Activated T-cell treated with anti-CD3 and anti-CD28 coated beads, Interleukin-2, amount 50 U/mL, for 72 hours (primary cell): ENCODE results near the gene HTR3B. TPM values are rescaled to one million over a fixed set of nuclear protein-coding genes. Genes with fewer than 3 reads are reported as not detected.
A peak's percentile ranks its signal among the peaks of the same experiment; 100 is the strongest.

Experiments
- ATAC-seq, 2 donors: fragments of 150-1000 bp; cut with Tn5 transposase; replicated peaks in 1 of 2; 2 replicates each; pipeline ENCODE4 v1.10.0; 2021; ENCODE audit warnings: moderate library complexity in 2 of 2, mild to moderate bottlenecking in 1 of 2
- DNase-seq, 2 donors: peaks; one replicate each; pipeline ENCODE4 v3.0.0; 2021 to 2022; ENCODE audit warnings: mixed read lengths in 1 of 2
- H3K27ac Mint-ChIP-seq: one replicate; pipeline ENCODE4 v1.8.0; 2022; ENCODE audit warnings: mild to moderate bottlenecking, moderate library complexity, mixed read lengths
- H3K27me3 Mint-ChIP-seq: one replicate; pipeline ENCODE4 v1.8.0; 2022; ENCODE audit warnings: low read depth, mixed read lengths
- H3K36me3 Mint-ChIP-seq, 2 donors: one replicate each; pipeline ENCODE4 v1.8.0; 2022; ENCODE audit warnings: mixed read lengths in 2 of 2, mild to moderate bottlenecking in 1 of 2; ENCODE audit not compliant: insufficient read depth in 2 of 2
- H3K4me1 Mint-ChIP-seq: one replicate; pipeline ENCODE4 v1.8.0; 2022; ENCODE audit warnings: low read depth, mixed read lengths
- H3K4me3 Mint-ChIP-seq, 2 donors: one replicate each; pipeline ENCODE4 v1.8.0; 2022; ENCODE audit warnings: mild to moderate bottlenecking in 2 of 2, mixed read lengths in 2 of 2, moderate library complexity in 2 of 2
- H3K9me3 Mint-ChIP-seq, 2 donors: one replicate each; pipeline ENCODE4 v1.8.0; 2022; ENCODE audit warnings: mixed read lengths in 2 of 2
- total RNA-seq, 2 donors: library from RNA; stranded (reverse); gene quantifications; one replicate each; pipeline ENCODE4 v1.2.3, GENCODE V29; 2022

HTR3B gene
- total RNA-seq, 2 donors from 2014 or later: not detected

- Mint-ChIP-seq H3K36me3 (no peaks in the 10 kb centered on the region), H3K27ac (no peak overlapping the region), H3K9me3 (no peaks in the 10 kb centered on the region), H3K4me3 (no peak overlapping the region), H3K27me3 (no peaks in the 10 kb centered on the region), H3K4me1 (no peaks in the 10 kb centered on the region)
- ATAC-seq (no peak), DNase-seq (no peak)
Observed at GRCh38 chr11:113971506-113972195, 67.1 kb downstream of the HTR3B start.

- H3K9me3 Mint-ChIP-seq: no peaks in the 10 kb centered on the region
Observed at GRCh38 chr11:113974741-113975470, 70.3 kb downstream of the HTR3B start, which contains the start of gene HTR3A. TSS of gene HTR3A (plus strand) at chr11:113975108. CDS start at chr11:113975326, 218 bp downstream.

DNA sequence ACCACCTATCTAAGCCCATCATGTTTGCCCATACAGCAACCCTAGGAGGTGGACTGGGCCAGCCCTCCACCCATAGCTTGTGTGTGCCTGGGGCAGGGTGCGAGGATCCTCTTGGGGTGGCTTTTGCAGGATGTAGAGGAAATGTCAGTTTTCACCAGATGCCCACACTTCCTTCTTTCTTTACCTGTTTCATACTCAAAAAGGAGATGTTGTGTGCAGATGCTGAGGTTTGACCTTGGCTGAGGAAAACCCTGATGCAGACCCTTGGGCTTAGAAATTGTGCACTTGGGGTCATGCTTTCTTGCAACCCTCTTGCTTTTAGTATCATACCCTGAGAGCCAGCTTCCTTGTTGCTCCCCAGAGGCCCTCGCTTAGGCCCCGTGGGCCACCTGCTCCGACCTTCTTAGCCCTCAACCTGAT is 72.5 kb downstream of the HTR3B start:
- DNase-seq (no peak), ATAC-seq (no peak)
- H3K36me3 Mint-ChIP-seq: no peaks in the 10 kb centered on the region
- H3K27ac Mint-ChIP-seq: no peak overlapping the region
- H3K9me3 Mint-ChIP-seq: no peaks in the 10 kb centered on the region
- no peaks in the 10 kb centered on the region for H3K27me3 Mint-ChIP-seq
- no peaks in the 10 kb centered on the region for H3K4me1 Mint-ChIP-seq
- no peak overlapping the region for H3K4me3 Mint-ChIP-seq

More at GRCh38 chr11:113974741-113975470, 70.3 kb downstream of the HTR3B start, which contains the start of gene HTR3A:
- no peak for DNase-seq
- Mint-ChIP-seq H3K27ac (no peak within 1 kb of the TSS), H3K4me1 (no peaks in the 10 kb centered on the region), H3K36me3 (no peaks in the 10 kb centered on the region), H3K4me3 (no peak within 1 kb of the TSS), H3K27me3 (no peaks in the 10 kb centered on the region)
- ATAC-seq: no peak

DNA sequence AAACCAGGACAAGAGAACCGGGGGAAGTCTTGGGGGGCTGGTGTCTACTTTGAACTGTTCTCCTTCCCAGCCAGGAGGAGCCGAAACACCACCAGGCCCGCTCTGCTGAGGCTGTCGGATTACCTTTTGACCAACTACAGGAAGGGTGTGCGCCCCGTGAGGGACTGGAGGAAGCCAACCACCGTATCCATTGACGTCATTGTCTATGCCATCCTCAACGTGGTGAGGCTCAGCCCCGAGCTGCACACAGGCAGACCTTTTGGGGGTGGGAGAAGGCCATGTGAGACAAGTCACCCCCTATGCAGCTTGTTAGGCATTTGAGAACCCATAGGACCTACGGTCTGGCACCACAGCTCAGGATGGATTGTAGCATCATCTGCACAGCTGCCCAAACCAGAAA is 73.1 kb downstream of the HTR3B start:
- Mint-ChIP-seq H3K27me3 (no peaks in the 10 kb centered on the region), H3K4me3 (no peak overlapping the region), H3K36me3 (no peaks in the 10 kb centered on the region), H3K9me3 (no peaks in the 10 kb centered on the region), H3K27ac (no peak overlapping the region), H3K4me1 (no peaks in the 10 kb centered on the region)
- ATAC-seq (no peak), DNase-seq (no peak)

DNA sequence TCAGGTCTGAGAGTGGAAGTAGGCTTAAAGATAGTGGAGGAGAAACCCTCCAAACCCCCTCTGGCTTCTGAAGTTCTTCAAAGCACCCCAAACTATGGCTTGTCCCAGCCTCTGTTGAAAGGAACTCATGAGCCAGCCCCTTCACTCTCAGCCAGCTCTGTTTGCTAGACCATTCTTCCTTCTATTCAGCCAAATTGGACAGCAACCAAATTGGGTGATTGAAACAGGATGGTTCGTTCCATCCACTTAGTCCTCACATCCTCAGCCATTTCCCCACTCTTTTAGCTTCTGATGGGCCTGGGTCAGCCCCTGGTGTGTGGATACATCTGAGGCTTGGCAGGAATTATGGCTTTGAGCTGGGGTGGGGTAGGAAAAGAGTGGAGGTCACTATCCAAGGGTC is 74.8 kb downstream of the HTR3B start:
- DNase-seq: no peak
- H3K4me1 Mint-ChIP-seq: no peaks in the 10 kb centered on the region
- no peaks in the 10 kb centered on the region for H3K9me3 Mint-ChIP-seq
- no peak overlapping the region for H3K4me3 Mint-ChIP-seq
- ATAC-seq: no peak
- no peak overlapping the region for H3K27ac Mint-ChIP-seq
- no peaks in the 10 kb centered on the region for H3K27me3 Mint-ChIP-seq
- H3K36me3 Mint-ChIP-seq: no peaks in the 10 kb centered on the region

DNA sequence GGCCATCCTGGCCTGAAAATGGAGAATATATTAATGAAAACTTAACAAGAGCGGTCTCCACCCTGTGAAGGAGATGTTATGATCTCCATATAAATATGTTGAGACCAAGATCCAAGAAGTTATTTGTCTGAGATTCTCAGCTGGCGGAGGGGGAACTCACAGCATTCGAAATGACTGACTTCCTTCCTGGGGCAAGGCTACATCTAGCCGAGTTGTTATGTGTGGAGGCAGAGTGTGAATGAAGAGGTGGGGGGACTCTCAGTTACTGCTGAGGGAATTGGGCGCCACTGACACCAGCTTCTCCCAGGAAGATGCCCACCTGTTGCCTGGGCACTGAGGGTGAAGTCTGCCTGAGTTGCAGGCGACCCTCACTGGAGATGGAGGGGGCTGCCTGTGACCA is 76.2 kb downstream of the HTR3B start:
- H3K27ac Mint-ChIP-seq: no peak overlapping the region
- H3K4me3 Mint-ChIP-seq: no peak overlapping the region
- DNase-seq (no peak), ATAC-seq (no peak)
- no peaks in the 10 kb centered on the region for H3K9me3 Mint-ChIP-seq
- H3K27me3 Mint-ChIP-seq: no peaks in the 10 kb centered on the region
- H3K36me3 Mint-ChIP-seq: no peaks in the 10 kb centered on the region
- no peaks in the 10 kb centered on the region for H3K4me1 Mint-ChIP-seq

GRCh38 chr11:113982306-113982705 is 77.7 kb downstream of the HTR3B start:
- Mint-ChIP-seq H3K27ac (no peak overlapping the region), H3K4me1 (no peaks in the 10 kb centered on the region), H3K36me3 (no peaks in the 10 kb centered on the region), H3K27me3 (no peaks in the 10 kb centered on the region), H3K4me3 (no peak overlapping the region), H3K9me3 (no peaks in the 10 kb centered on the region)
- DNase-seq (no peak), ATAC-seq (no peak)

DNA sequence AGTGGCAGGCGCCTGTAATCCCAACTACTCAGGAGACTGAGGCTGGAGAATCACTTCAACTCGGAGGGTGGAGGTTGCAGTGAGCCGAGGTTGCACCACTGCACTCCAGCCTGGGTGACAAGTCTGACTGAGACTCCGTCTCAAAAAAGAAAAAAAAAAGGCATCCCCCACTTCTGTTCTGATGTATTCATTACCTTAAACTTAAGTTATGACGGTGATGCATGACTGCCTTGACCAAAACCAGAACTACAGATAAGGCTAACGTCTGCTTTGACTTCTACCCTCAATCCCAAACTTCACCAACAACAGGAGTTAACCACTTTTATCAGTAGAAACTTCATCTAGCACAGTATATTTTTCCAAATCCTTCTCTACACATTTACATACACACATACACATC is 80.2 kb downstream of the HTR3B start:
- H3K4me3 Mint-ChIP-seq: no peak overlapping the region

DNA sequence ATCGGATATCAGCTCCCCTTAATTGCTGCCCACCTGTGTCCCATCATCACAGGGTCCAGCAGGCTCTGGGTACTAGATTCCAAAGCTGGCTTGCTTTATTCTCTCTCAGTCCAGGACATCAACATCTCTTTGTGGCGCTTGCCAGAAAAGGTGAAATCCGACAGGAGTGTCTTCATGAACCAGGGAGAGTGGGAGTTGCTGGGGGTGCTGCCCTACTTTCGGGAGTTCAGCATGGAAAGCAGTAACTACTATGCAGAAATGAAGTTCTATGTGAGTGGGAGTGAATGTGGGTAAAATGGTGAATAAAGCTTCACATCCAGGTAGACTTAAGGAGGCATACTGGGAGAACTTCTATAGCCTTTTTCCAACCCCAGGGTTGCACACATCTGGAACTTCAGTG is 81.3 kb downstream of the HTR3B start:
- H3K27ac Mint-ChIP-seq: no peak overlapping the region
- ATAC-seq (no peak), DNase-seq (no peak)
- H3K4me3 Mint-ChIP-seq: no peak overlapping the region
- H3K36me3 Mint-ChIP-seq: no peaks in the 10 kb centered on the region
- H3K9me3 Mint-ChIP-seq: no peaks in the 10 kb centered on the region
- no peaks in the 10 kb centered on the region for H3K4me1 Mint-ChIP-seq
- peaks cover 2% of the 10 kb centered on the region for H3K27me3 Mint-ChIP-seq

More for the DNA sequence above, 80.2 kb downstream of the HTR3B start:
- no peaks in the 10 kb centered on the region for H3K4me1 Mint-ChIP-seq
- no peaks in the 10 kb centered on the region for H3K27me3 Mint-ChIP-seq
- ATAC-seq (no peak), DNase-seq (no peak)
- no peak overlapping the region for H3K27ac Mint-ChIP-seq
- no peaks in the 10 kb centered on the region for H3K9me3 Mint-ChIP-seq
- H3K36me3 Mint-ChIP-seq: no peaks in the 10 kb centered on the region

DNA sequence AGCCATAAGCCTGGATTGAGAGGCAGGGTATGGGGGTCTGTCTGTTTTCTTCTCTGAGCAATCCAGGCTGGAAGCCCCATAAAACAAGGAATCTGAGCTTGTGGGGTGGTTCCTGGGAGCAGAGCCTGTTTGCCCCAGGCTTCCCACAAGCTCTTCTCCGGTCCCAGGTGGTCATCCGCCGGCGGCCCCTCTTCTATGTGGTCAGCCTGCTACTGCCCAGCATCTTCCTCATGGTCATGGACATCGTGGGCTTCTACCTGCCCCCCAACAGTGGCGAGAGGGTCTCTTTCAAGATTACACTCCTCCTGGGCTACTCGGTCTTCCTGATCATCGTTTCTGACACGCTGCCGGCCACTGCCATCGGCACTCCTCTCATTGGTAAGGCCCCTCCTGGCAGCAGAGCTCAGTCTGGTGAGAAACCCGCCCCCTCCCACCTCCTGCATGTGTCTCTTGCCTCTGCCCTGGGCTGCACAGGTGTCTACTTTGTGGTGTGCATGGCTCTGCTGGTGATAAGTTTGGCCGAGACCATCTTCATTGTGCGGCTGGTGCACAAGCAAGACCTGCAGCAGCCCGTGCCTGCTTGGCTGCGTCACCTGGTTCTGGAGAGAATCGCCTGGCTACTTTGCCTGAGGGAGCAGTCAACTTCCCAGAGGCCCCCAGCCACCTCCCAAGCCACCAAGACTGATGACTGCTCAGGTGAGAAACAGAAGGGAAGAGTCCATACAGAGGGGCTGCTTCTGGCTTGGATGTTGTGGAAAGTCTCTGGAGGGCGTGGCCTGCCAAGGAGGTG is 82.0 kb downstream of the HTR3B start:
- H3K9me3 Mint-ChIP-seq: no peaks in the 10 kb centered on the region
- DNase-seq (no peak), ATAC-seq (no peak)
- no peak overlapping the region for H3K27ac Mint-ChIP-seq
- H3K4me1 Mint-ChIP-seq: no peaks in the 10 kb centered on the region
- no peaks in the 10 kb centered on the region for H3K36me3 Mint-ChIP-seq
- peaks cover 7% of the 10 kb centered on the region for H3K27me3 Mint-ChIP-seq
- H3K4me3 Mint-ChIP-seq: no peak overlapping the region

DNA sequence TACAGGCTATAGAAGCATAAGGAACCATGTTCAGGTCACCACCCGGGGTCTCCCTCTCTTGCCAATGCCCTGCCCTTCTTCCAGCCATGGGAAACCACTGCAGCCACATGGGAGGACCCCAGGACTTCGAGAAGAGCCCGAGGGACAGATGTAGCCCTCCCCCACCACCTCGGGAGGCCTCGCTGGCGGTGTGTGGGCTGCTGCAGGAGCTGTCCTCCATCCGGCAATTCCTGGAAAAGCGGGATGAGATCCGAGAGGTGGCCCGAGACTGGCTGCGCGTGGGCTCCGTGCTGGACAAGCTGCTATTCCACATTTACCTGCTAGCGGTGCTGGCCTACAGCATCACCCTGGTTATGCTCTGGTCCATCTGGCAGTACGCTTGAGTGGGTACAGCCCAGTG is 84.8 kb downstream of the HTR3B start:
- Mint-ChIP-seq H3K36me3 (no peaks in the 10 kb centered on the region), H3K4me1 (no peaks in the 10 kb centered on the region), H3K9me3 (no peaks in the 10 kb centered on the region), H3K27me3 (peaks cover 31% of the 10 kb centered on the region), H3K27ac (no peak overlapping the region), H3K4me3 (no peak overlapping the region)
- ATAC-seq (no peak), DNase-seq (no peak)

DNA sequence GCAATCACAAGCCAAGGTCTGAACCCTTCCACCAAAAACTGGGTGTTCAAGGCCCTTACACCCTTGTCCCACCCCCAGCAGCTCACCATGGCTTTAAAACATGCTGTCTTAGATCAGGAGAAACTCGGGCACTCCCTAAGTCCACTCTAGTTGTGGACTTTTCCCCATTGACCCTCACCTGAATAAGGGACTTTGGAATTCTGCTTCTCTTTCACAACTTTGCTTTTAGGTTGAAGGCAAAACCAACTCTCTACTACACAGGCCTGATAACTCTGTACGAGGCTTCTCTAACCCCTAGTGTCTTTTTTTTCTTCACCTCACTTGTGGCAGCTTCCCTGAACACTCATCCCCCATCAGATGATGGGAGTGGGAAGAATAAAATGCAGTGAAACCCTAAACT is 85.3 kb downstream of the HTR3B start:
- ATAC-seq: no peak

DNA sequence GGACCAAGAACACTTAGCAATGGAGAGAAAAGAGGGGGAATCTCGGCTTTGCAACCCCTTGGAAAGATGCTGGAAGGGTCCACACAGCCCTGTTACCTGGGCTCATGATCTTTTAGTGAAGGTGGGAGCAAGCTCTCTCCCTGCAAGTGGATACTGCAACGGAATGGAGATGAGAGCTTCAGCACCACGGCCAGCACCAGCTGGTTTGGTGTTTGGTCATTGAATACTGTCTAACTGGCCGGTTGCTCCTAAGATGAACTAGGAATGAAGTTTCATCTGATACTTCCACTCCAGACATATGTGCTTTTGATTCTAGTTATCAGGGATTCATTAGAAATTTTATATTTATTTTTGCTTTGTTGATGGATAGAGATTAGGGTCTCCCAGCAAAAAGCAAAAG is 86.6 kb downstream of the HTR3B start:
- Mint-ChIP-seq H3K27ac (no peak overlapping the region), H3K4me1 (no peaks in the 10 kb centered on the region), H3K4me3 (no peak overlapping the region), H3K27me3 (peaks cover 31% of the 10 kb centered on the region), H3K36me3 (no peaks in the 10 kb centered on the region), H3K9me3 (no peaks in the 10 kb centered on the region)
- DNase-seq (peak in 1 of 2 donors; percentile 4), ATAC-seq (no peak)

More for the DNA sequence above, 85.3 kb downstream of the HTR3B start:
- H3K4me1 Mint-ChIP-seq: no peaks in the 10 kb centered on the region
- no peaks in the 10 kb centered on the region for H3K36me3 Mint-ChIP-seq
- H3K9me3 Mint-ChIP-seq: no peaks in the 10 kb centered on the region
- peaks cover 31% of the 10 kb centered on the region for H3K27me3 Mint-ChIP-seq
- no peak overlapping the region for H3K27ac Mint-ChIP-seq
- H3K4me3 Mint-ChIP-seq: no peak overlapping the region
- no peak for DNase-seq
